Esophagus squamous epithelium (tissue), 5 donors: ENCODE data around the gene GLRA1. TPM values are rescaled to one million over a fixed set of nuclear protein-coding genes. Genes with fewer than 3 reads are reported as not detected.
"Not testable (repeated sequence)": the region's sequence is repeated elsewhere in the genome, so short reads cannot be mapped to it uniquely, and the experiment has no call there.

Source experiments
- DNase-seq: peaks from one replicate; lab custom pipeline; 2025; lab: John Stamatoyannopoulos, UW
- H3K27ac ChIP-seq, 4 donors: fragments of 200-600 bp; sonication (generic); one replicate each; pipeline ENCODE4 v1.5.1; 2016 to 2019; ENCODE audit warnings: mild to moderate bottlenecking in 1 of 4
- H3K27me3 ChIP-seq, 4 donors: fragments of 200-600 bp; sonication (generic); 1 replicate in 3 of 4; 2 replicates in 1 of 4; pipeline versions ENCODE4 v1.5.1 to v1.6.0; 2017 to 2021; ENCODE audit warnings: antibody characterized with exemption in 1 of 4
- H3K36me3 ChIP-seq, 3 donors: fragments of 200-600 bp; sonication (generic); one replicate each; pipeline ENCODE4 v1.5.1; 2016 to 2019
- H3K4me1 ChIP-seq, 3 donors: fragments of 200-600 bp; sonication (generic); one replicate each; pipeline ENCODE4 v1.5.1; 2017 to 2019
- H3K4me3 ChIP-seq, 4 donors: fragments of 200-600 bp; sonication (generic); 1 replicate in 3 of 4; 2 replicates in 1 of 4; pipeline ENCODE4 v1.5.1; 2016 to 2019; ENCODE audit warnings: mild to moderate bottlenecking in 2 of 4, moderate library complexity in 1 of 4
- H3K9me3 ChIP-seq, 3 donors: fragments of 200-600 bp; sonication (generic); one replicate each; pipeline ENCODE4 v1.5.1; 2016 to 2019
- CTCF ChIP-seq, 6 experiments: fragments of 450-650 bp in 4 of 6; fragments of 200-600 bp in 2 of 6; sonication (generic) in 2 of 6; IDR thresholded peaks; one replicate each; pipeline ENCODE4 v1.5.1; 2016 to 2019; ENCODE audit warnings: antibody characterized with exemption in 6 of 6, mild to moderate bottlenecking in 4 of 6, moderate library complexity in 4 of 6
- POLR2A ChIP-seq, 4 donors: fragments of 450-650 bp; IDR thresholded peaks; one replicate each; pipeline ENCODE4 v1.6.1; 2017; ENCODE audit warnings: antibody characterized with exemption in 4 of 4, mild to moderate bottlenecking in 4 of 4, moderate library complexity in 3 of 4
- WGBS, 2 donors: methylation state at CpG; one replicate each; pipeline ENCODE4 v1.1.5; 2018; 5-methylcytosine and 5-hydroxymethylcytosine counted together
- intact Hi-C: fragments of 100-400 bp; cut with DNase I; formaldehyde crosslinking; loops from one replicate; pipeline ENCODE4 v1.15.0; 2022
- total RNA-seq, 4 donors: library from RNA; depleted of rRNA; stranded (reverse); fragments of >200 nt; gene quantifications; one replicate each; pipeline ENCODE4 v1.1.0, GENCODE V29; 2016
- donor health status: DM: yes; HTN: yes; CAD: no.

GLRA1 gene
- total RNA-seq, 4 donors from 2014 or later: not detected

DNA sequence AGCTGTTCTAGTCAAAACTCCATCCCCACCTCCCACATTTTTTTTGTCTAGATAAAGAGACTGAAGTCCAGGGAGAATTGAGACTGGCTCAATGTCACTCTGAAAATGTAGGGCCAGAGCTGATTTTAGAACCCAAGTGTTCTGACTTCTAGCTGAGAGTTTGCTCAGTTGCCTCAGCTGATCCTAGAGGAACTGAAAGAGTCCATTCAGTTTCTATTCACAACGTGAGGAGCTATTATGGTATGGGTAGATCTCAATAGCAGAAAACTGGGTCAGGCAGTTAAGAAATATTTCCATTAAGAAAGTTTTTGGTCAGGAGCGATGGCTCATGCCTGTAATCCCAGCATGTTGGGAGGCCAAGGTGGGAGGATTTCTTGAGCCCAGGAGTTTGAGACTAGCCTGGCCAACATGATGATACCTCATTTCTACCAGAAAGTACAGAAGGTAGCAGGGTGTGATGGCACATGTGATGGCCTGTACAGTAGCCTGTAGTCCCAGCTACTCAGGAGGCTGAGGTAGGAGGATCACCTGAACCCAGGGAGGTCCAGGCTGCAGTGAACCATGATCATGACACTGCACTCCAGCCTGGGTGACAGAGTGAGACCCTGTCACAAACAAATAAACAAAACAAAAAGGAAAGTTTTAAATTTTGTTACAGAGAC is 61.7 kb downstream of the GLRA1 start:
- Histone ChIP-seq H3K4me1 (no peaks in the 10 kb centered on the region), H3K36me3 (no peaks in the 10 kb centered on the region), H3K27ac (no peak overlapping the region), H3K4me3 (no peak overlapping the region), H3K9me3 (no peaks in the 10 kb centered on the region), H3K27me3 (no peaks in the 10 kb centered on the region)
- 74 to 90% methylated on average over 2 of the region's 2 CpGs for WGBS, 2 donors
- DNase-seq: no peak
- intact Hi-C loops: no loop called here
- TF ChIP-seq CTCF (IDR thresholded peaks at IDR 0.05): no peak
- TF ChIP-seq POLR2A (IDR thresholded peaks at IDR 0.05): no peak

- WGBS, 2 donors: 80 to 85% methylated on average over 3 of the region's 4 CpGs
- H3K27me3 ChIP-seq, H3K36me3 ChIP-seq, intact Hi-C loops, H3K9me3 ChIP-seq, DNase-seq, H3K27ac ChIP-seq, H3K4me1 ChIP-seq, H3K4me3 ChIP-seq: not testable (repeated sequence)
Measured at GRCh38 chr5:151860867-151861266, 63.8 kb downstream of the GLRA1 start.

DNA sequence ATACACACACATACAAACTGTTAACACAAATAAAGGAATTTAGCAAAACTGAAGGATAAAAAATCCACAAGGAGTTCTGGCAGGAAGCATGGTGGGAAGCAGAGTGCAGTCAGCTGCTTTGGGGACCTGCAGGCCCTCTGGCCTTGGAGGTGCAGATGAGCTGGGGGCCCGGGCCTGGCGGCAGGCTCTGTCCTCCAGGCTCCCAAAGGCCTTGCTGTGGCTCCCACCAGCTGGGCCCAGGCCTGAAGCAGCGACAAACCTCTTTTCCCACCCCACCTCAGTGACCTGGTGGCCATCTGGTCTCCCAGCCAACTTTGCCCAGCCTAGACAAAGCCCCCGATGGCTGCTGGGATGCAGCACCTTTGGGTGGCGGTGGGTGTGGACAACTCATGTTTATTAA is 67.8 kb downstream of the GLRA1 start:
- H3K36me3 ChIP-seq: no peaks in the 10 kb centered on the region
- no peaks in the 10 kb centered on the region for H3K9me3 ChIP-seq
- 70 to 88% methylated on average over 2 of the region's 5 CpGs for WGBS, 2 donors
- H3K27ac ChIP-seq: no peak overlapping the region
- DNase-seq: no peak
- no peak overlapping the region for H3K4me3 ChIP-seq
- no peak for TF ChIP-seq CTCF (IDR thresholded peaks at IDR 0.05)
- TF ChIP-seq POLR2A (IDR thresholded peaks at IDR 0.05): no peak
- intact Hi-C loops: no loop called here
- no peaks in the 10 kb centered on the region for H3K4me1 ChIP-seq
- no peaks in the 10 kb centered on the region for H3K27me3 ChIP-seq

GRCh38 chr5:151855701-151856100 is 69.0 kb downstream of the GLRA1 start:
- Histone ChIP-seq H3K36me3 (no peaks in the 10 kb centered on the region), H3K4me1 (no peaks in the 10 kb centered on the region), H3K27ac (no peak overlapping the region), H3K27me3 (no peaks in the 10 kb centered on the region), H3K4me3 (no peak overlapping the region), H3K9me3 (no peaks in the 10 kb centered on the region)
- WGBS, 2 donors: 72 to 73% methylated on average over 4 of the region's 4 CpGs
- intact Hi-C loops: no loop called here
- no peak for DNase-seq
- TF ChIP-seq CTCF (IDR thresholded peaks at IDR 0.05): no peak
- no peak for TF ChIP-seq POLR2A (IDR thresholded peaks at IDR 0.05)

- WGBS, 2 donors: 29 to 44% methylated on average over 1 of the region's 1 CpG
Measured at GRCh38 chr5:151847871-151848270, 76.8 kb downstream of the GLRA1 start.

More at GRCh38 chr5:151847871-151848270, 76.8 kb downstream of the GLRA1 start:
- no peaks in the 10 kb centered on the region for H3K36me3 ChIP-seq
- H3K27ac ChIP-seq: no peak overlapping the region
- TF ChIP-seq POLR2A (IDR thresholded peaks at IDR 0.05): no peak
- TF ChIP-seq CTCF (IDR thresholded peaks at IDR 0.05): no peak
- DNase-seq: no peak
- no peaks in the 10 kb centered on the region for H3K4me1 ChIP-seq
- H3K27me3 ChIP-seq: no peaks in the 10 kb centered on the region
- no peak overlapping the region for H3K4me3 ChIP-seq
- intact Hi-C loops: no loop called here
- H3K9me3 ChIP-seq: peaks cover 0 to 6% (median 0%) of the 10 kb centered on the region in 3 donors
